T-helper 1 cell treated with Interleukin-12 subunit alpha and Interleukin-12 subunit beta and Interleukin-4 antibody, amounts not matched to agents 30 μg/mL and 1 μg/mL, for 36 hours (primary cell): ENCODE measurements around the gene IRF4.
"Not testable (repeated sequence)": the region's sequence is repeated elsewhere in the genome, so short reads cannot be mapped to it uniquely, and the experiment has no call there.

Experiments
- H3K27ac Mint-ChIP-seq: one replicate; pipeline ENCODE4 v1.8.0; 2021; ENCODE audit warnings: mild to moderate bottlenecking, mixed read lengths
- H3K27me3 Mint-ChIP-seq: one replicate; pipeline ENCODE4 v1.8.0; 2021; ENCODE audit warnings: low read depth, mixed read lengths
- H3K36me3 Mint-ChIP-seq: one replicate; pipeline ENCODE4 v1.8.0; 2021; ENCODE audit warnings: low read depth, mixed read lengths
- H3K4me1 Mint-ChIP-seq: one replicate; pipeline ENCODE4 v1.8.0; 2021; ENCODE audit warnings: low read depth, mixed read lengths
- H3K4me3 Mint-ChIP-seq: one replicate; pipeline ENCODE4 v1.8.0; 2021; ENCODE audit warnings: mild to moderate bottlenecking, moderate library complexity, mixed read lengths
- H3K9me3 Mint-ChIP-seq: one replicate; pipeline ENCODE4 v1.8.0; 2021; ENCODE audit warnings: mixed read lengths

IRF4 gene

GRCh38 chr6:367891-368630 lies 23.5 kb upstream of the IRF4 start:
- Mint-ChIP-seq H3K4me1 (no peaks in the 10 kb centered on the region), H3K27ac (no peak overlapping the region), H3K9me3 (peaks cover 11% of the 10 kb centered on the region), H3K36me3 (no peaks in the 10 kb centered on the region), H3K4me3 (no peak overlapping the region), H3K27me3 (peaks cover 30% of the 10 kb centered on the region)

- Mint-ChIP-seq H3K27me3 (peaks cover 36% of the 10 kb centered on the region), H3K36me3 (no peaks in the 10 kb centered on the region), H3K9me3 (peaks cover 5% of the 10 kb centered on the region), H3K4me3 (no peak overlapping the region), H3K4me1 (no peaks in the 10 kb centered on the region), H3K27ac (no peak overlapping the region)
These were observed 21.8 kb upstream of the IRF4 start for GRCh38 chr6:369559-370431.

- no peaks in the 10 kb centered on the region for H3K36me3 Mint-ChIP-seq
- H3K9me3 Mint-ChIP-seq = peaks cover 5% of the 10 kb centered on the region
- no peaks in the 10 kb centered on the region for H3K4me1 Mint-ChIP-seq
- H3K4me3 Mint-ChIP-seq = no peak overlapping the region
- peaks cover 41% of the 10 kb centered on the region for H3K27me3 Mint-ChIP-seq
- no peak overlapping the region for H3K27ac Mint-ChIP-seq
These were observed 21.0 kb upstream of the IRF4 start for GRCh38 chr6:370555-370954.

DNA sequence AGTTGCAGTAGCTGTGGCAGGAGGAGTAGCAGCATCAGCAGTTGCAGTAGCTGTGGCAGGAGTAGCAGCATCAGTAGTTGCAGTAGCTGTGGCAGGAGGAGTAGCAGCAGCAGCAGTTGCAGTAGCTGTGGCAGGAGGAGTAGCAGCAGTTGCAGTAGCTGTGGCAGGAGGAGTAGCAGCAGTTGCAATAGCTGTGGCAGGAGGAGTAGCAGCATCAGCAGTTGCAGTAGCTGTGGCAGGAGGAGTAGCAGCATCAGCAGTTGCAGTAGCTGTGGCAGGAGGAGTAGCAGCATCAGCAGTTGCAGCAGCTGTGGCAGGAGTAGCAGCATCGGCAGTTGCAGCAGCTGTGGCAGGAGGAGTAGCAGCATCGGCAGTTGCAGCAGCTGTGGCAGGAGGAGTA lies 19.7 kb upstream of the IRF4 start:
- peaks cover 33% of the 10 kb centered on the region for H3K27me3 Mint-ChIP-seq
- H3K4me3 Mint-ChIP-seq, H3K9me3 Mint-ChIP-seq, H3K4me1 Mint-ChIP-seq, H3K27ac Mint-ChIP-seq, H3K36me3 Mint-ChIP-seq: not testable (repeated sequence)

- peaks cover 29% of the 10 kb centered on the region for H3K27me3 Mint-ChIP-seq
- H3K4me1 Mint-ChIP-seq = no peaks in the 10 kb centered on the region
- no peaks in the 10 kb centered on the region for H3K36me3 Mint-ChIP-seq
- H3K9me3 Mint-ChIP-seq = peaks cover 5% of the 10 kb centered on the region
- H3K27ac Mint-ChIP-seq = no peak overlapping the region
- no peak overlapping the region for H3K4me3 Mint-ChIP-seq
These were observed 19.1 kb upstream of the IRF4 start for GRCh38 chr6:372336-372911.

DNA sequence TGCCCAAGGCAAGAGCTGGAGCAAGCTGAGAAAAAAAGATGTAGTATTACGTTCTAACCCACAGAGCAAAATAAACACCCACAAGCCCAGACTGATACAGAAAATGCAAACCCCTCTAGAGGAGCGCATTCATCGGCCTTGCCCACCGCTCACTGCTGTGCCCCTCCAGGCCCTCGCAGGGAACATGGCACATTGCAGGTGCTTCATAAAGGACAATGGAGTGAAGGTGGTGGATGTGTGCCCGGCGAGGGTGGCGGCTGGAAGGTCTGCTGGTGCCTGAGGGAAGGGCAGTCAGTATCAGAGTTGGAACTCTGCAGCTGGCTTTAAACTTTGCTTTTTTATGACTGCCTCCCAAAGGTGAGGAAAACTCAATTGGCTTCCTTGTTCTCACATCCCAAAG lies 18.5 kb upstream of the IRF4 start:
- H3K27me3 Mint-ChIP-seq = peaks cover 29% of the 10 kb centered on the region

GRCh38 chr6:373773-374724 lies 17.5 kb upstream of the IRF4 start:
- H3K9me3 Mint-ChIP-seq = peaks cover 5% of the 10 kb centered on the region
- no peaks in the 10 kb centered on the region for H3K36me3 Mint-ChIP-seq

More for the DNA sequence above, 18.5 kb upstream of the IRF4 start:
- H3K27ac Mint-ChIP-seq = no peak overlapping the region
- H3K4me3 Mint-ChIP-seq = no peak overlapping the region
- peaks cover 5% of the 10 kb centered on the region for H3K9me3 Mint-ChIP-seq
- H3K4me1 Mint-ChIP-seq = no peaks in the 10 kb centered on the region
- no peaks in the 10 kb centered on the region for H3K36me3 Mint-ChIP-seq

DNA sequence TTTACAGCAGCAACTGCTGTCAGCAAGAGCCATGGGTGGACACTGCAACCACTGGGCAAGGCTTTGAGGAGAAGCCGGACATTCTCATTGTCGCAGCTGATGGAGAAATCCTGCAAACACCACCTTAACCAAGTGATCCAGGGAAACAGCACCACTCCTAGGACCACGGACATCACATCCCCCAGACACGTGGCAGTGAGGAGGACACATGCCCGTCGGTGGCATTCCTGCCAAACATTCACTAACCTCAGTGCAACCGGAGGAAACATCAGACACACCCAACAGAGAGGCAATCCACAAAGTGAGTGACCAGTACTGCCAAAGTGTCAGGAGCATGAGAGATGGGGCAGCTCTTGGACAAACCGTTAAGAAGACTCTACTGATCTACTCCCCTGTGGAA lies 16.6 kb upstream of the IRF4 start:
- Mint-ChIP-seq H3K27me3 (peaks cover 22% of the 10 kb centered on the region), H3K4me3 (no peak overlapping the region), H3K4me1 (peaks cover 4% of the 10 kb centered on the region), H3K36me3 (no peaks in the 10 kb centered on the region), H3K27ac (no peak overlapping the region), H3K9me3 (peaks cover 5% of the 10 kb centered on the region)

More at GRCh38 chr6:373773-374724, 17.5 kb upstream of the IRF4 start:
- no peak overlapping the region for H3K27ac Mint-ChIP-seq
- H3K4me3 Mint-ChIP-seq = no peak overlapping the region
- peaks cover 2% of the 10 kb centered on the region for H3K4me1 Mint-ChIP-seq
- H3K27me3 Mint-ChIP-seq = peaks cover 29% of the 10 kb centered on the region

DNA sequence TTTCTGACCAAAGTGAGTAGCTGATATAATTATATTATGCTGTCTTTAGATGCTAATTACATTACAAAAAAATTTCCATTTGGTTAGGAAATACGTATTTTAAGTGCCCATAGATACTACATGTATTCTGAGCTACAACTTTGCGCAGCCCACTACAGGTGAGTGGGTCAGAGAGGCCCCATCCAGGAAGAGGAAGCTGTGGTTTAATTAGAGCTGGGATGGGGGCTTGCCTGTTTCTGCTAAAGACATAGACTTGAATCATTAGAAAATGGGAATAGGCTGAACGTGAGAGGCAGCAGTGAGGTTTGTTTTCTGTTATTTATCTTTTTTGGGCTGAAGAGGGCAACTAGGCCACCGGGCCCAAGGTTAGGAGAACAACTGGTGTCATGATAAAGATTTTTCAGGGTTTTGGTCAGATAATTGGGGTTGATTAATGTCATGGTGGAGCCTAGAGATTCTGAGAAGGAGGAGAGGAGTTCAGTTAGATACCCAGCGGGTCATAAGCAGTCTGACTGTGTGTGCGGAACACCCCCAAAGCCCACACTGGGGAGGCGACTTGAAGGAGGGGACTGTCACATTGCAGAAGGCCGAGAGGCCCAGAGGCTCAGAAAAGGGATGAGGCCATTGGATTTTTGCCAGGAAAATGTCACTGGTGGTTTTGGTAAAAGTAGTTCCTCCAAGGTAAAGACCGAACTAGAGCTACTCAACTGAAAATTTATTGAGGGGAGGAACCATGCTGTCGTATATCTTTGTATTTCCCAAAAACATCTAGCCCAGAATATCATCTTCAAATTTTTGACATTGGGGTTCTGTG lies 14.5 kb upstream of the IRF4 start:
- no peaks in the 10 kb centered on the region for H3K9me3 Mint-ChIP-seq
- H3K4me3 Mint-ChIP-seq = no peak overlapping the region

DNA sequence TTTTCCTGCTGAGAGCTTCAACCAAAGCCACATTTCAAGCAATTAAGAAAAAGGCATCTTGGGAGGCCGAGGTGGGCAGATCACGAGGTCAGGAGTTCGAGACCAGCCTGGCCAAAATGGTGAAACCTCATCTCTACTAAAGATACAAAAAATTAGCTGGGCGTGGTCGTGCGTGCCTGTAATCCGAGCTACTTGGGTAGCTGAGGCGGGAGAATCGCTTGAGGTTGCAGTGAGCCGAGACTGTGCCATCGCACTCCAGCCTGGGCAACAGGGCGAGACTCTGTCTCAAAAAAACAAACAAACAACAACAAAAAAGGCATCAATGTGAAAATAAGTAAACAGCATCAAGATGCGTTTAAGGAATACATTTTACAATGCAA lies 13.9 kb upstream of the IRF4 start:
- H3K9me3 Mint-ChIP-seq, H3K4me3 Mint-ChIP-seq, H3K27ac Mint-ChIP-seq, H3K36me3 Mint-ChIP-seq: not testable (repeated sequence)
- H3K27me3 Mint-ChIP-seq = peaks cover 17% of the 10 kb centered on the region
- H3K4me1 Mint-ChIP-seq = peaks cover 14% of the 10 kb centered on the region

More for the DNA sequence above, 14.5 kb upstream of the IRF4 start:
- H3K27me3 Mint-ChIP-seq = peaks cover 17% of the 10 kb centered on the region
- peaks cover 10% of the 10 kb centered on the region for H3K4me1 Mint-ChIP-seq
- no peak overlapping the region for H3K27ac Mint-ChIP-seq
- H3K36me3 Mint-ChIP-seq = no peaks in the 10 kb centered on the region

GRCh38 chr6:378090-378957 lies 13.2 kb upstream of the IRF4 start:
- peaks cover 14% of the 10 kb centered on the region for H3K4me1 Mint-ChIP-seq
- peaks cover 10% of the 10 kb centered on the region for H3K27me3 Mint-ChIP-seq
- H3K27ac Mint-ChIP-seq = no peak overlapping the region
- no peaks in the 10 kb centered on the region for H3K36me3 Mint-ChIP-seq
- no peak overlapping the region for H3K4me3 Mint-ChIP-seq
- H3K9me3 Mint-ChIP-seq = no peaks in the 10 kb centered on the region

DNA sequence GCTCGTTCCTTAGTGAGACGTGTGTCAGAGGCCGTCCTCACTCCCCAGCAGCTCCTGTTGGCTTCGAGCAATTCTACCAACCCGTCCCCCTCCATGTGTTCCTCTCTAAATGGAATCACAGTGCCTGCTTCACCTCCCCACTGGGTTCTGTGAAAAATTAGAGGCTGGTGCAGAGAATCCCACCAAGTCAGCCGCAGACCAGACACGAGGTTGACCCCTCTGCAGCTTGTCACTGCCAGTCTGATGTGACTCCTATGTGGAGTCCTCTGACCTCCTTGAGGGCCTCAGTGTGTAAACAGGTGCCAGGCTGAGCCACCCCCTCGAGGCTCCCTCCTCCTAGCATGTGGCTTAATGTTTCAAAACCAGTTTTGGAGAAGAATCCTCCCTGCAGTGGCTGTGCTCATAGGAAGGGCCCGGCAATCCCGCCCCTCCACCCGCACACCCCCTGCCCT lies 12.6 kb upstream of the IRF4 start:
- H3K27me3 Mint-ChIP-seq = peaks cover 10% of the 10 kb centered on the region
- no peak overlapping the region for H3K27ac Mint-ChIP-seq
- no peaks in the 10 kb centered on the region for H3K9me3 Mint-ChIP-seq
- no peaks in the 10 kb centered on the region for H3K36me3 Mint-ChIP-seq
- no peak overlapping the region for H3K4me3 Mint-ChIP-seq
- H3K4me1 Mint-ChIP-seq = peaks cover 18% of the 10 kb centered on the region
